ENCODE results near the gene CDK14.

CDK14 gene

GRCh38 chr7:90580051-90580450 lies 16.1 kb upstream of the CDK14 start:
- Histone ChIP-seq H4K20me1 (ENCODE audit: insufficient read depth, low read length) (no peaks in the 10 kb centered on the region), H3K27ac (ENCODE audit: low read depth, low read length, poor library complexity, severe bottlenecking) (no peak overlapping the region), H3K36me3 (ENCODE audit: insufficient read depth, low read length) (no peaks in the 10 kb centered on the region), H3K4me3 (ENCODE audit: low read depth, low read length, poor library complexity, severe bottlenecking) (no peak overlapping the region), H3K4me1 (ENCODE audit: insufficient read depth, low read length, severe bottlenecking) (no peaks in the 10 kb centered on the region), H2AFZ (ENCODE audit: low read length) (no peak overlapping the region), H3K9ac (ENCODE audit: low read length) (no peak overlapping the region), H3F3A (ENCODE audit: insufficient read depth, low read length) (no peaks in the 10 kb centered on the region), H3K27me3 (ENCODE audit: insufficient read depth, low read length) (no peaks in the 10 kb centered on the region), H3K4me2 (ENCODE audit: low read length) (no peak overlapping the region), H3K79me2 (ENCODE audit: insufficient read depth, low read length) (no peaks in the 10 kb centered on the region), H3K9me3 (ENCODE audit: low read length) (no peaks in the 10 kb centered on the region), H3K9me2 (ENCODE audit: low read depth, low read length) (no peaks in the 10 kb centered on the region)
- no peak for TF ChIP-seq EZH2 (IDR thresholded peaks at IDR 0.05; ENCODE audit: borderline replicate concordance, low read length)
- TF ChIP-seq, protein P1, sequence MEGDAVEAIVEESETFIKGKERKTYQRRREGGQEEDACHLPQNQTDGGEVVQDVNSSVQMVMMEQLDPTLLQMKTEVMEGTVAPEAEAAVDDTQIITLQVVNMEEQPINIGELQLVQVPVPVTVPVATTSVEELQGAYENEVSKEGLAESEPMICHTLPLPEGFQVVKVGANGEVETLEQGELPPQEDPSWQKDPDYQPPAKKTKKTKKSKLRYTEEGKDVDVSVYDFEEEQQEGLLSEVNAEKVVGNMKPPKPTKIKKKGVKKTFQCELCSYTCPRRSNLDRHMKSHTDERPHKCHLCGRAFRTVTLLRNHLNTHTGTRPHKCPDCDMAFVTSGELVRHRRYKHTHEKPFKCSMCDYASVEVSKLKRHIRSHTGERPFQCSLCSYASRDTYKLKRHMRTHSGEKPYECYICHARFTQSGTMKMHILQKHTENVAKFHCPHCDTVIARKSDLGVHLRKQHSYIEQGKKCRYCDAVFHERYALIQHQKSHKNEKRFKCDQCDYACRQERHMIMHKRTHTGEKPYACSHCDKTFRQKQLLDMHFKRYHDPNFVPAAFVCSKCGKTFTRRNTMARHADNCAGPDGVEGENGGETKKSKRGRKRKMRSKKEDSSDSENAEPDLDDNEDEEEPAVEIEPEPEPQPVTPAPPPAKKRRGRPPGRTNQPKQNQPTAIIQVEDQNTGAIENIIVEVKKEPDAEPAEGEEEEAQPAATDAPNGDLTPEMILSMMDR (IDR thresholded peaks at IDR 0.05; ENCODE audit: low read length): no peak

GRCh38 chr7:90582164-90582563 lies 14.0 kb upstream of the CDK14 start:
- no peaks in the 10 kb centered on the region for H3K36me3 ChIP-seq (ENCODE audit: insufficient read depth, low read length)
- H3K4me3 ChIP-seq (ENCODE audit: low read depth, low read length, poor library complexity, severe bottlenecking): no peak overlapping the region
- H3K27me3 ChIP-seq (ENCODE audit: insufficient read depth, low read length): no peaks in the 10 kb centered on the region
- no peak overlapping the region for H2AFZ ChIP-seq (ENCODE audit: low read length)
- H3K79me2 ChIP-seq (ENCODE audit: insufficient read depth, low read length): no peaks in the 10 kb centered on the region
- H3K27ac ChIP-seq (ENCODE audit: low read depth, low read length, poor library complexity, severe bottlenecking): no peak overlapping the region
- H3K9me2 ChIP-seq (ENCODE audit: low read depth, low read length): no peaks in the 10 kb centered on the region
- no peaks in the 10 kb centered on the region for H4K20me1 ChIP-seq (ENCODE audit: insufficient read depth, low read length)
- no peaks in the 10 kb centered on the region for H3F3A ChIP-seq (ENCODE audit: insufficient read depth, low read length)
- no peak overlapping the region for H3K4me2 ChIP-seq (ENCODE audit: low read length)
- no peaks in the 10 kb centered on the region for H3K9me3 ChIP-seq (ENCODE audit: low read length)
- H3K4me1 ChIP-seq (ENCODE audit: insufficient read depth, low read length, severe bottlenecking): no peaks in the 10 kb centered on the region
- no peak overlapping the region for H3K9ac ChIP-seq (ENCODE audit: low read length)
- TF ChIP-seq, protein P1 (IDR thresholded peaks at IDR 0.05; ENCODE audit: low read length): no peak
- no peak for TF ChIP-seq EZH2 (IDR thresholded peaks at IDR 0.05; ENCODE audit: borderline replicate concordance, low read length)

GRCh38 chr7:90584378-90584777 lies 11.7 kb upstream of the CDK14 start:
- no peaks in the 10 kb centered on the region for H3K36me3 ChIP-seq (ENCODE audit: insufficient read depth, low read length)
- TF ChIP-seq, protein P1 (IDR thresholded peaks at IDR 0.05; ENCODE audit: low read length): no peak
- no peak for TF ChIP-seq EZH2 (IDR thresholded peaks at IDR 0.05; ENCODE audit: borderline replicate concordance, low read length)
- H3K4me1 ChIP-seq (ENCODE audit: insufficient read depth, low read length, severe bottlenecking): no peaks in the 10 kb centered on the region
- H3K9me2 ChIP-seq (ENCODE audit: low read depth, low read length): no peaks in the 10 kb centered on the region
- no peaks in the 10 kb centered on the region for H3F3A ChIP-seq (ENCODE audit: insufficient read depth, low read length)
- H3K9ac ChIP-seq (ENCODE audit: low read length): no peak overlapping the region
- no peak overlapping the region for H3K4me2 ChIP-seq (ENCODE audit: low read length)
- no peak overlapping the region for H3K4me3 ChIP-seq (ENCODE audit: low read depth, low read length, poor library complexity, severe bottlenecking)
- H3K9me3 ChIP-seq (ENCODE audit: low read length): no peaks in the 10 kb centered on the region
- H3K27me3 ChIP-seq (ENCODE audit: insufficient read depth, low read length): no peaks in the 10 kb centered on the region
- H3K27ac ChIP-seq (ENCODE audit: low read depth, low read length, poor library complexity, severe bottlenecking): no peak overlapping the region
- H2AFZ ChIP-seq (ENCODE audit: low read length): no peak overlapping the region
- no peaks in the 10 kb centered on the region for H4K20me1 ChIP-seq (ENCODE audit: insufficient read depth, low read length)
- no peaks in the 10 kb centered on the region for H3K79me2 ChIP-seq (ENCODE audit: insufficient read depth, low read length)
